ENCODE measurements around the gene FIGNL2.

DNA sequence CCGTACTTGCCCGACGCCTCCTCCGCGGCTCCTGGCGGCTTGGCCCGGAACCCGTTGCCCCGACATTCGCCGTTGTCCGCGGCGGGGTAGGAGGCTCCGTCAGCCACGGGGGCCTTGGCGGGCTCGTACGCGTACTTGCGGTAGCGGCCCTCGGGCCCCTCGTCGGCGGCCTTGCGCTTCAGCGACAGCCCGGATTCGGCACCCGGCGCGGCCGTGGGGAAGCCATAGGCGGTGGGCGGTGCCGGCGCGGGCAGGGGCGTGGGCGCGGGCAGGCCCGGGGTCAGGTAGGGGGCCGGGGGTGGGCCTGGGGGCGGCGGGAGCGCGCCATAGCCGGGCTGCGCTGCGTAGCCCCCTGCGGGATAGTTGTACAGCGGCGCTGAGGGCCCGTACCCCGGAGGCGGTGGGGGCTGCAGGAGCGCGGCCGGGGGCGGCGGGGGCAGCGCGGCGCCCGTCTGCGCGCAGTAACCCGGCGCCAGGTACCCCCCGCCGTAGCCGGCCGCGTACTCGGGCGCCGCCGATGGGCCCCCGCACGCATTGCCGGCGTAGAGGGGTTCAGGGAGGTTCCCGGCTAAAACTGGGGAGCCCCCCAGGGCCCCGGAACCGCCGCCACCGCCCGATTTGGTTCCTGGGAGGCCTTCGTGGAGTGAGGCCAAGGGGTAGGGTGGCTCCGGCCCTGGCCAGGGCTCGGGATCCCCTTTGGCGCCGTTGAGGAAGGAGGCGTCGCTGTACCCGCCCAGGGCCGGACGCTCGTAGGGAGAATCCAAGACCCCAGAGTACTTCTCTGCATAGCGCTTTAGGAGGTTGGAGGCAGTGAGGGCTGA, 26.9 kb downstream of the FIGNL2 start:
- TF ChIP-seq POLR2A (IDR thresholded peaks at IDR 0.05): no peak
- TF ChIP-seq, protein P1, sequence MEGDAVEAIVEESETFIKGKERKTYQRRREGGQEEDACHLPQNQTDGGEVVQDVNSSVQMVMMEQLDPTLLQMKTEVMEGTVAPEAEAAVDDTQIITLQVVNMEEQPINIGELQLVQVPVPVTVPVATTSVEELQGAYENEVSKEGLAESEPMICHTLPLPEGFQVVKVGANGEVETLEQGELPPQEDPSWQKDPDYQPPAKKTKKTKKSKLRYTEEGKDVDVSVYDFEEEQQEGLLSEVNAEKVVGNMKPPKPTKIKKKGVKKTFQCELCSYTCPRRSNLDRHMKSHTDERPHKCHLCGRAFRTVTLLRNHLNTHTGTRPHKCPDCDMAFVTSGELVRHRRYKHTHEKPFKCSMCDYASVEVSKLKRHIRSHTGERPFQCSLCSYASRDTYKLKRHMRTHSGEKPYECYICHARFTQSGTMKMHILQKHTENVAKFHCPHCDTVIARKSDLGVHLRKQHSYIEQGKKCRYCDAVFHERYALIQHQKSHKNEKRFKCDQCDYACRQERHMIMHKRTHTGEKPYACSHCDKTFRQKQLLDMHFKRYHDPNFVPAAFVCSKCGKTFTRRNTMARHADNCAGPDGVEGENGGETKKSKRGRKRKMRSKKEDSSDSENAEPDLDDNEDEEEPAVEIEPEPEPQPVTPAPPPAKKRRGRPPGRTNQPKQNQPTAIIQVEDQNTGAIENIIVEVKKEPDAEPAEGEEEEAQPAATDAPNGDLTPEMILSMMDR (IDR thresholded peaks at IDR 0.05 in 4 of 5, conservative IDR thresholded peaks at IDR 0.05 in 1 of 5): no peak
